ENCODE data around the gene PAQR8.

PAQR8 gene

DNA sequence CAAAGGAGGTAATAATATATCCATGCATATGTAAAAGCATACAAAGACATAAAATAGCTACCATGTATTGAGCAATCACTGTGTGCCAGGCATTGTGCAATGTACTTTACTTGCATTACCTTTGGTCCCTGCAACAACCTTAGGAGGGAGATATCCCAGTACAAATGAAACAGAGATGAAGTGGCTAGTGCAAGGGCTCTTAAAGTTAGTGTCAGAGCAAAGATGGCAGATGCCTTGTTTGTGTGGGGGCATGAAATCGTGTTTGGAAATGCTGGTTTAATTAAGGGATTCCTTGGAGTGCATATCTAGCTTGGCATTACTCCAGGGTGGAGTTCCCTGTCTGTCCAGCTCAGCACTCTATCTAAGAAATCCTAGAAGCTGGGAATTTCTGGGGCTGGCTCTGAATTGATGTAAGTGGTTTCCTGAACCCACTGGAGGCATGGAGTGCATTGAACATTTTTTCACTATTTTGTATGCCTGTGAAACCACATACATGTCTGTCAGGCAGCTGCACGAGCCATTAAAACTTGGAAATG is 9.8 kb downstream of the PAQR8 start:
- no peak for DNase-seq (ENCODE audit: extremely low read depth, insufficient read length)
- TF ChIP-seq, protein P1, sequence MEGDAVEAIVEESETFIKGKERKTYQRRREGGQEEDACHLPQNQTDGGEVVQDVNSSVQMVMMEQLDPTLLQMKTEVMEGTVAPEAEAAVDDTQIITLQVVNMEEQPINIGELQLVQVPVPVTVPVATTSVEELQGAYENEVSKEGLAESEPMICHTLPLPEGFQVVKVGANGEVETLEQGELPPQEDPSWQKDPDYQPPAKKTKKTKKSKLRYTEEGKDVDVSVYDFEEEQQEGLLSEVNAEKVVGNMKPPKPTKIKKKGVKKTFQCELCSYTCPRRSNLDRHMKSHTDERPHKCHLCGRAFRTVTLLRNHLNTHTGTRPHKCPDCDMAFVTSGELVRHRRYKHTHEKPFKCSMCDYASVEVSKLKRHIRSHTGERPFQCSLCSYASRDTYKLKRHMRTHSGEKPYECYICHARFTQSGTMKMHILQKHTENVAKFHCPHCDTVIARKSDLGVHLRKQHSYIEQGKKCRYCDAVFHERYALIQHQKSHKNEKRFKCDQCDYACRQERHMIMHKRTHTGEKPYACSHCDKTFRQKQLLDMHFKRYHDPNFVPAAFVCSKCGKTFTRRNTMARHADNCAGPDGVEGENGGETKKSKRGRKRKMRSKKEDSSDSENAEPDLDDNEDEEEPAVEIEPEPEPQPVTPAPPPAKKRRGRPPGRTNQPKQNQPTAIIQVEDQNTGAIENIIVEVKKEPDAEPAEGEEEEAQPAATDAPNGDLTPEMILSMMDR (IDR thresholded peaks at IDR 0.05; ENCODE audit: insufficient read depth, low read length, poor library complexity, severe bottlenecking), result no peak
- Histone ChIP-seq H3K27me3 (replicated peaks; ENCODE audit: control insufficient read depth, insufficient read depth, low read length) (no peaks in the 10 kb centered on the region), H3K36me3 (ENCODE audit: control insufficient read depth, insufficient read depth, low read length) (peaks cover 3% of the 10 kb centered on the region), H3K4me3 (replicated peaks; ENCODE audit: low read depth, low read length) (no peak overlapping the region)

DNA sequence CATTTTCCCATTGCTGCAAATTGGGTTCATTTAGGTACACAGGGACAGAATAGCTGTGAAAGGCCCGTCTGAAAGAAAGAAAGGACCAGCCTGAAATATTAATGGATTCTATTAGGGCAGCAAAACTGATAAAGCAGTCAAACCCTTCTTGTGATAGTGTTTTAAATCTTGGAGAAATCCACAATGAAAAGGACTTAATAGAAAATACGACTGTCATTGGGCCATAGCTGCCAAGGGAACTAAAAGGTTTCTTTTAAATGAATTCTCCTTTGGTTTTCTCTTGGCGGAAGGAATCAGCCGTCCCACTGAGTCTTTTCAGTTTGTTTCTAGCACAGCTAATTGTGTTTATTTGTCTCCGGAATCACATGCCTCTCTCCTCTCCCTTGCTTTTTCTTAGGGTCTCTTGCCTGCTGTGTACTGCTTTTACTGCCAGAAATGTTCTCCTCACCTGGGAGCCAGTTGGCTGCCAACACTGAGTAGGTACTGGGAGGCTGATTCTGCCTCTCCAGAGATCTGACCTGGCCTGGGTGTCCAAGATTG is 11.3 kb downstream of the PAQR8 start:
- TF ChIP-seq, protein P1 (IDR thresholded peaks at IDR 0.05; ENCODE audit: insufficient read depth, low read length, poor library complexity, severe bottlenecking), result no peak
- no peaks in the 10 kb centered on the region for H3K27me3 ChIP-seq (replicated peaks; ENCODE audit: control insufficient read depth, insufficient read depth, low read length)
- DNase-seq (ENCODE audit: extremely low read depth, insufficient read length), result no peak
- H3K36me3 ChIP-seq (ENCODE audit: control insufficient read depth, insufficient read depth, low read length), result peaks cover 1% of the 10 kb centered on the region; the same call in 1 of the 2 replicates
- no peak overlapping the region for H3K4me3 ChIP-seq (replicated peaks; ENCODE audit: low read depth, low read length)

DNA sequence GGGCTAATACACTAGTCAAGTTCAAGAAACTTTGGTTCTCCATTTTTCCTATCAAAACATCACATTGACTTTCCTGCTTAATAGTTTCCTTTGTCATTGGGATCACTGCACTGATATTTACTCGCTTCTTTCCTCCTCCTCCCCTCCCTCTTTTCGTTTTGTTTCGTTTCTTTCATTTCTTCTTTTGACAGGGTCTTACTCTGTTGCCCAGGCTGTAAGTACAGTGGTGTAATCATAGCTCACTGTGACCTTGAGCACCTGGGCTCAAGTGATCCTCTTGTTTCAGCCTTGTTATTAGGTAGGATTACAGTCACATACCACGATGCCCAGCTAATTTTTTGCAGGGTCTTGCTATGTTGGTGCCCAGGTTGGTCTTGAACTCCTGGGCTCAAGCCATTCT is 12.3 kb downstream of the PAQR8 start:
- TF ChIP-seq, protein P1 (IDR thresholded peaks at IDR 0.05; ENCODE audit: insufficient read depth, low read length, poor library complexity, severe bottlenecking), result no peak
- no peaks in the 10 kb centered on the region for H3K27me3 ChIP-seq (replicated peaks; ENCODE audit: control insufficient read depth, insufficient read depth, low read length)
- H3K36me3 ChIP-seq (ENCODE audit: control insufficient read depth, insufficient read depth, low read length), result peaks cover 1% of the 10 kb centered on the region; the same call in 1 of the 2 replicates
- H3K4me3 ChIP-seq (replicated peaks; ENCODE audit: low read depth, low read length), result no peak overlapping the region
- no peak for DNase-seq (ENCODE audit: extremely low read depth, insufficient read length)

DNA sequence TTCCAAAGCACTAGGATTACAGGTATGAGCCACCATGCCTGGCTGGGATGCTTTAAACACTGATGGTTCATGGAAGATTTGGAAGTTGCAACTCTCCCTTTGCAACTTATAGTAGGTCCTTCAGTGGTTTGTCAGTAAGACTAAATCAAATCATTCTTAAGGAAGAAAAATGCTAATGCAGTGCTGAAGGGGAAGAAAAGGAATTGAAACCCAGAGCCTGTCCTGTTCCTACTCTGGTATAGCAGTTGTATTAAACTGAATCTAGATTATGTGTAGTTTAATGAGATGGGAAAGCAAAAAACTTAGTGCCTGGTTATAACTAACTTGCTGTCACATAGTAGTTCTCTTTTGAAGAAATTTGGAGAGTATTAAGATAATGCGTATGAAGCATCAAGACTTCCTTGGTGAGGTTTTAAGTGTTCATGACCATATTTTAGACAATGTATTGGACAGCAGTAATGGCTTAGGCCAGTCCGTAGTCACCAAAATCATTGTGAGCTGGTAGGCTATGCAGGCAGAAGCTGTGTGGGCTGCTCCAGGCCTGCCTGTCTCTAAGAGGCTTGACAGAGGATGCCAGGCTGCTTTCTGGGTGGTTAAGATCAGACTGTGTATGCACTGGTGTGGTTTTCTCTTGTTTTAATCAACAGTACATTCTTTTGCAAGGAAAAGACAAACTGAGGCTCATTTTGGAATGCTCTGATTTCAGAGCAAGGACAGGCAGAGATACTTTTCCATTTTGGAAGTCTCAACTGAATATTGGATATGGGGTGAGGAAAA is 14.0 kb downstream of the PAQR8 start:
- DNase-seq (ENCODE audit: extremely low read depth, insufficient read length), result no peak
- H3K36me3 ChIP-seq (ENCODE audit: control insufficient read depth, insufficient read depth, low read length), result peaks cover 1% of the 10 kb centered on the region; the same call in 1 of the 2 replicates
- H3K27me3 ChIP-seq (replicated peaks; ENCODE audit: control insufficient read depth, insufficient read depth, low read length), result no peaks in the 10 kb centered on the region
- TF ChIP-seq, protein P1 (IDR thresholded peaks at IDR 0.05; ENCODE audit: insufficient read depth, low read length, poor library complexity, severe bottlenecking), result no peak
- H3K4me3 ChIP-seq (replicated peaks; ENCODE audit: low read depth, low read length), result no peak overlapping the region

DNA sequence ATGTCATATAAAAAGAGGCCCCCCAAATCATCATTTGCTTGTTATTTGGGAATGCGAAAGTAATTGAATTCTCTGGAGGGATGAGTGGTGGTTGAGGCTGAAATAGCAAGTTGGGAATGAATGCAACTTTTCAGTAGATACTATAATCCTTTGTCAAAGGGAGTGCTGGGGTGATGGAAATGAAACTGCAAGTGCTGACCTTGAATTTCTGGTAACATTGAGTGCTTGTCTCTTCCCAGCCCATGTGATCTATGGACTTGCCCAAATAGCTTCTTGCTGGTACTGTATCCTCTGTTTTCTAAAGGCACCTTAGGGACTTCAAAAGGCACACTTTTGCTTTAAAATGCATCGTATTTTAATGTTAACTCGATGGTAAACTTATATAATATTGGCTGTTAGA is 14.8 kb downstream of the PAQR8 start:
- Histone ChIP-seq H3K4me3 (replicated peaks; ENCODE audit: low read depth, low read length) (no peak overlapping the region), H3K27me3 (replicated peaks; ENCODE audit: control insufficient read depth, insufficient read depth, low read length) (no peaks in the 10 kb centered on the region), H3K36me3 (ENCODE audit: control insufficient read depth, insufficient read depth, low read length) (peaks cover 1% of the 10 kb centered on the region; the same call in 1 of the 2 replicates)
- TF ChIP-seq, protein P1 (IDR thresholded peaks at IDR 0.05; ENCODE audit: insufficient read depth, low read length, poor library complexity, severe bottlenecking), result no peak
- no peak for DNase-seq (ENCODE audit: extremely low read depth, insufficient read length)

Measured in GM06990 (cell line).